ENCODE measurements around the gene MRGPRX2.

- TF ChIP-seq CTCF (conservative IDR thresholded peaks at IDR 0.05 in 1 of 2, IDR thresholded peaks at IDR 0.05 in 1 of 2; ENCODE audit: low read depth in 1 of 2, low read length in 2 of 2), result no peak
- no peak for TF ChIP-seq EZH2 (IDR thresholded peaks at IDR 0.05; ENCODE audit: low read length, missing control alignments)
Measured at GRCh38 chr11:19080579-19080993, 20.1 kb upstream of the MRGPRX2 start.
